ENCODE data around the gene YIF1A. TPM values are rescaled to one million over a fixed set of nuclear protein-coding genes. Genes with fewer than 3 reads are reported as not detected.

Gene YIF1A
- total RNA-seq, 1 donor from 2014 or later, result 106 TPM

DNA sequence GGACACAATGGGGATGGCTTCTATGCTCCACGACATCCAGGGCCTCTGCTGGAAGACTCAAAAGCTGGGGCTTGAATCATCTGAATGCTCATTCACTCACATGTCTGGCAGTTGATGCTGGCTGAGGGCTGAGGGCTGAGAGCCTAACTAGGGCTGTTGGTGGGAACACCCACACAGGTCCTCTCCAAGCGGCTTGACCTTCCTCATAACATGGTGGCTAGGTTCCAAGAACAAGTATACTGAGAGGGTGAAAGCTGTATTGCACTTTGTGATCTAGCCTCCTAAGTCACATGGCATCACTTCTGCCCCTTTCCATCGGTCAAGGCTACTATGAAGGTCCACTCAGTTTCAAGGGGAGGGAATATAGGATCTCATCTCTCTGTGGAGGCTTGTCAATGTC lies 10.2 kb upstream of the YIF1A start:
- no peak overlapping the region for H3K4me3 ChIP-seq (ENCODE audit: low read depth, low read length)
- TF ChIP-seq, protein P1, sequence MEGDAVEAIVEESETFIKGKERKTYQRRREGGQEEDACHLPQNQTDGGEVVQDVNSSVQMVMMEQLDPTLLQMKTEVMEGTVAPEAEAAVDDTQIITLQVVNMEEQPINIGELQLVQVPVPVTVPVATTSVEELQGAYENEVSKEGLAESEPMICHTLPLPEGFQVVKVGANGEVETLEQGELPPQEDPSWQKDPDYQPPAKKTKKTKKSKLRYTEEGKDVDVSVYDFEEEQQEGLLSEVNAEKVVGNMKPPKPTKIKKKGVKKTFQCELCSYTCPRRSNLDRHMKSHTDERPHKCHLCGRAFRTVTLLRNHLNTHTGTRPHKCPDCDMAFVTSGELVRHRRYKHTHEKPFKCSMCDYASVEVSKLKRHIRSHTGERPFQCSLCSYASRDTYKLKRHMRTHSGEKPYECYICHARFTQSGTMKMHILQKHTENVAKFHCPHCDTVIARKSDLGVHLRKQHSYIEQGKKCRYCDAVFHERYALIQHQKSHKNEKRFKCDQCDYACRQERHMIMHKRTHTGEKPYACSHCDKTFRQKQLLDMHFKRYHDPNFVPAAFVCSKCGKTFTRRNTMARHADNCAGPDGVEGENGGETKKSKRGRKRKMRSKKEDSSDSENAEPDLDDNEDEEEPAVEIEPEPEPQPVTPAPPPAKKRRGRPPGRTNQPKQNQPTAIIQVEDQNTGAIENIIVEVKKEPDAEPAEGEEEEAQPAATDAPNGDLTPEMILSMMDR (conservative IDR thresholded peaks at IDR 0.05; ENCODE audit: low read depth, low read length), result no peak
- DNase-seq (ENCODE audit: low read depth), result no peak

- TF ChIP-seq, protein P1 (conservative IDR thresholded peaks at IDR 0.05; ENCODE audit: low read depth, low read length), result no peak
- H3K4me3 ChIP-seq (ENCODE audit: low read depth, low read length), result no peak overlapping the region
- DNase-seq (ENCODE audit: low read depth), result no peak
Measured at GRCh38 chr11:66297610-66298009, 8.7 kb upstream of the YIF1A start.

DNA sequence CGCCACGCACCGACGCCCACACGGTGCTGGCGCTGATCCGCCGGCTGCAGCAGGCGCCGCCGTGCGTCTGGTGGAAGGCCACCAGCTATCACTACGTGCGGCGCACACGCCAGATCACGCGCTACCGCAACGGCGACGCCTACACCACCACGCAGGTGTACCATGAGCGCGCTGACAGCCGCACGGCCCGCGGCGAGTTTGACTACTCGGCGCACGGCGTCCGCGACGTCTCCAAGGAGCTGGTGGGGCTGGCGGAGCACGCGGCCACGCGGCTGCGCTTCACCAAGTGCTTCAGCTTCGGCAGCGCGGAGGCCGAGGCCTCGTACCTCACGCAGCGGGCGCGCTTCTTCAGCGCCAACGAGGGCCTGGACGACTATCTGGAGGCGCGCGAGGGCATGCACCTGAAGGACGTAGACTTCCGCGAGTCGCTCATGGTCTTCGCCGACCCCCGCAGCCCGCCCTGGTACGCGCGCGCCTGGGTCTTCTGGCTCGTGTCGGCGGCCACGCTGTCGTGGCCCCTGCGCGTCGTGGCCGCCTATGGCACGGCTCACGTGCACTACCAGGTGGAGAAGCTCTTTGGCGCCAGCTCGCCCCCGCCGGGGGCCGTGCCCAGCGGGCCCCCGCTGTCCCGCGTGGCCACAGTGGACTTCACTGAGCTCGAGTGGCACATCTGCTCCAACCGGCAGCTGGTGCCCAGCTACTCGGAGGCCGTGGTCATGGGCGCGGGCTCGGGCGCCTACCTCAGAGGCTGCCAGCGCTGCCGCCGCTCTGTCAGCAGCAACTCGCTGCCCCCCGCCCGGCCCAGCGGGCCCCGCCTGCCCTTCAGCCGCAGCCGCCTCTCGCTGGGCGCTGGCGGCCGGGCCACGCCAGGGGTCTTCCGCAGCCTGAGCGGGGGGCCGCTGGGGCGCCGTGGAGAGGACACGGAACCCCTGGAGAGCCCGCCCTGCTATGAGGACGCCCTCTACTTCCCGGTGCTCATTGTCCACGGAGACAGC lies 6.0 kb upstream of the YIF1A start:
- DNase-seq (ENCODE audit: low read depth), result no peak
- TF ChIP-seq, protein P1 (conservative IDR thresholded peaks at IDR 0.05; ENCODE audit: low read depth, low read length), result no peak

DNA sequence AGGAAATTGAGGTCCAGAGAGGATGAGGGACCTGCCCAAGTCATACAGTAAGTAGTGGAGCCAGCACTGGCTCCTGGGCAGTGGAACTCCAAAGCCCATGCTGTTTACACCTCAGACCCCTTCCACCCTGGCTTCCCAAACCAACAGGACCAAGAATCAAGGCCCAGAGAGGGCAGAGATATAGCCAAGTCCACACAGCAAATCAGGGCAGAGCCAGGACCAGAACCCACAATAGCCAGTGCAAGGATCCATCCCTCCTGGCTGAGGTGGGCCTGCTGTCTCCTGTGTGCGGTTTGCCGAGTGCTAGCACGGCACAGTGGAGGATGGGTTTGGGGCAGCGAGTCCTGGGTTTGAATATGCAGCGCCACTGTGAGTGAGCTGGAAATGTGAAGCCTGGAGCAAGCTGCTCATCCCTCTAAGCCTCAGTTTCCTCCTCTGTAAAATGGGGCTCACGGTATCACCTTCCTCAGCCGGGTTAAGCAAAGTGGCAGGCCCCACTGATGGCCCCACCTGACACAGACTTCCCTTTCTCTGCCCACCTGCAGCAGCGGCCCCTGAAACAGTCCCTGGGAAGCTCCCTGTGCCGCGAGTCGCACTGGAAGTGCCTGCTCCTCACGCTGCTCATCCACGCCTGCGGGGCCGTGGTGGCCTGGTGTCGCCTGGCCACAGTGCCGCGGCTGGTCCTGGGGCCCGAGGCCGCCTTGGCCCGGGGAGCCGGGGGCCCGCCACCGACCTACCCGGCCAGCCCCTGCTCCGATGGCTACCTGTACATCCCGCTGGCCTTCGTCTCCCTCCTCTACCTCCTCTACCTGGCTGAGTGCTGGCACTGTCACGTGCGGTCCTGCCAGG lies 5.1 kb upstream of the YIF1A start:
- no peak for DNase-seq (ENCODE audit: low read depth)
- TF ChIP-seq, protein P1 (conservative IDR thresholded peaks at IDR 0.05; ENCODE audit: low read depth, low read length), result no peak
- no peak overlapping the region for H3K4me3 ChIP-seq (ENCODE audit: low read depth, low read length)

More for the DNA sequence above, 6.0 kb upstream of the YIF1A start:
- H3K4me3 ChIP-seq (ENCODE audit: low read depth, low read length), result no peak overlapping the region

- no peak for DNase-seq (ENCODE audit: low read depth)
- no peak overlapping the region for H3K4me3 ChIP-seq (ENCODE audit: low read depth, low read length)
- TF ChIP-seq, protein P1 (conservative IDR thresholded peaks at IDR 0.05; ENCODE audit: low read depth, low read length), result no peak
Measured at GRCh38 chr11:66293352-66293751, 4.4 kb upstream of the YIF1A start.

GRCh38 chr11:66292543-66293332 lies 3.8 kb upstream of the YIF1A start:
- H3K4me3 ChIP-seq (ENCODE audit: low read depth, low read length), result no peak overlapping the region
- DNase-seq (ENCODE audit: low read depth), result no peak
- TF ChIP-seq, protein P1 (conservative IDR thresholded peaks at IDR 0.05; ENCODE audit: low read depth, low read length), result no peak
